Activated CD4-positive, CD25-positive, alpha-beta regulatory T cell (primary cell): Measurements from ENCODE around the gene PSD4.

ENCODE experiments used
- DNase-seq, 4 experiments: peaks; one replicate each; lab custom pipeline; 2025; lab: John Stamatoyannopoulos, UW

PSD4 gene

GRCh38 chr2:113167962-113168340, 5.8 kb upstream of the PSD4 start:
- DNase-seq = no peak

- no peak for DNase-seq
Measured at GRCh38 chr2:113169002-113169530, 4.7 kb upstream of the PSD4 start.

GRCh38 chr2:113169586-113169985, 4.2 kb upstream of the PSD4 start:
- no peak for DNase-seq

GRCh38 chr2:113171334-113172075, 2.3 kb upstream of the PSD4 start:
- DNase-seq = no peak

GRCh38 chr2:113172721-113173541, 840 bp upstream of the PSD4 start:
- DNase-seq = no peak

GRCh38 chr2:113174376-113174750, 592 bp downstream of the PSD4 start:
- DNase-seq = no peak

- DNase-seq = peak in 3 of 4 experiments; percentile 23 to 59 (median 38)
Measured at GRCh38 chr2:113175042-113175628, 1.4 kb downstream of the PSD4 start.

GRCh38 chr2:113175736-113176695, 2.2 kb downstream of the PSD4 start:
- peak in 1 of 4 experiments; percentile 29 for DNase-seq

GRCh38 chr2:113176696-113177355, 3.1 kb downstream of the PSD4 start:
- no peak for DNase-seq

- no peak for DNase-seq
Measured at GRCh38 chr2:113178069-113178746, 4.4 kb downstream of the PSD4 start.

- DNase-seq = peak in 1 of 4 experiments; percentile 23
Measured at GRCh38 chr2:113178891-113179290, 5.1 kb downstream of the PSD4 start.

GRCh38 chr2:113179446-113180045, 5.8 kb downstream of the PSD4 start:
- DNase-seq = no peak

- DNase-seq = no peak
Measured at GRCh38 chr2:113180131-113180946, 6.6 kb downstream of the PSD4 start.

GRCh38 chr2:113181258-113182051, 7.7 kb downstream of the PSD4 start:
- DNase-seq = no peak

- DNase-seq = no peak
Measured at GRCh38 chr2:113182471-113183260, 8.9 kb downstream of the PSD4 start.

GRCh38 chr2:113183264-113183663, 9.5 kb downstream of the PSD4 start:
- DNase-seq = no peak

- DNase-seq = no peak
Measured at GRCh38 chr2:113183703-113184102, 9.9 kb downstream of the PSD4 start.
